HL-60/S4 (cell line): ENCODE data around the gene BNC2.

Experiments
- in situ Hi-C: fragments of 300-500 bp; cut with MboI; formaldehyde crosslinking; loops from 2 replicates; pipeline ENCODE4 v1.14.3; 2022; ENCODE audit warnings: low sequenced_read_pairs

The BNC2 gene

DNA sequence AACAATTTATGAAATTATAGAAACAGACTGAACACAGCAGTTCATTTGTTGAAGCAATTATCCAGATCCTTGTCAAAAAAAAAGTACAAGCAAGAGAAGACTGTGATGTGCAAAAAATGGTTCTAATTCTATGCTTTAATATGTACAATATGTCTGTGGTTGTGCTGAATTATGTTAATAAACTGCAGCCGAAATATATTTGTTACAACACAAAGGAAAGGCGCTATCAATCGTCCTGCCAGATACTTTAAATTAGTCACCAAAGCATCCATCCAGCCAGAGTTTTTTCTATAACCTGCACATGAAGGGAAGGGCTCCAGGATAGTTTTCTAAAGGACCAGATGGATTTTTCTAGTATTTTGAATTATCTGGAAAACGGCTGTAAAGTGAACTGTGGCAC is 259.5 kb downstream of the BNC2 start:
- in situ Hi-C loops = no loop called here

DNA sequence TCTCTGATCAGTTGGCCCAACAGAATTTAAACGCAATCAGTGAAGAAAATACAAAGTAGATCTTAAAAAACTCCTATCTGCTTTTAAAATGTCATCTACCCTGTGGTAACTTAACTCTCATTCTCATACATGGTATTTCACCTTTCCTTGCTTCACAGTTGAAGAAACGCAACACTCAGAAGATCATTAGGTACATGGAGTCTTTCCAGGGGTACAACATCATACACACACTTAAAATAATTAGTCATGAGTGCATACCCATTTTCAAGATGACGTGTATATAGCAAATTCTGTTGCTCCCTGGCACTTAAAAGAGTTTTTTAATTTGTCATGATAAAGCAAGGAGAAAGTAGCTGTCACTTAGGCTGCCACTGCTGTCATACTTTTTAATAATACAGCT is 259.9 kb downstream of the BNC2 start:
- in situ Hi-C loops = no loop called here

DNA sequence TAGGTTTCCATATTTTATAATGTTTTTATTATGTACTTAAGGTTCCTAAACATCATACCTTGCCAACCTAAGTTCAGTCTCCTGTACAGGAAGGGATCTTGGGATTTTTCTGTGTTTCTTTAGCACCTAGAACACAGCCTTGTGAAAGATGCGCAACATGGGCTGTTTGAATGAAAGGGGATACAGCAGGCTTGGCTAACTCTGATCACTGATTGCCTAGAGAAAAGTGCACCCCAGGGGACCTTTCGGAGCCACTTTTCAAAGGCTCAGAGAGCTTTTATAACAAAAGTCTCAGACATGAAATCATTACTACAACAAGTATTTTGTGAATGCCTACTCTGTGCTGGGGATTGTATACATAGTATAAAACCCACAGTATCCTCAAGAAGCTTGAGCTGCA is 261.6 kb downstream of the BNC2 start:
- in situ Hi-C loops = no loop called here

DNA sequence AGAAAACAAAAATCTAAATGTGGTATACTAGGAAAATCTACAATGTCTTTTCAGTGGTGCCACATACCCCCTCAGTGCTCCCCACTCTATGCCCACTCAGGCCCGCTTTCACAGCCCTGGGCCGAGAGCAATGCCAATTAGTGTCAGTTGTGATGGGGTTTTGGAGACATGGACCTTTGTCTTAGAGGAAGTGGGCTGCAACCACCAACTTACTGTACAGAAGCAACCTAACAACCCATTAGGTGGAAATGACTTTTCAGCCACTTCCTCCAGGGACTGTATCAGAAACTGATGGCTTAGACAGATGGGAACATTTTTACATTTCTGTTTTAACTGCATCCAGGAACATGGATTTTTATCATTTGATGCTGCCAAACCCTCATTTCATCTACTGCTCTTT is 268.0 kb downstream of the BNC2 start:
- in situ Hi-C loops = no loop called here

DNA sequence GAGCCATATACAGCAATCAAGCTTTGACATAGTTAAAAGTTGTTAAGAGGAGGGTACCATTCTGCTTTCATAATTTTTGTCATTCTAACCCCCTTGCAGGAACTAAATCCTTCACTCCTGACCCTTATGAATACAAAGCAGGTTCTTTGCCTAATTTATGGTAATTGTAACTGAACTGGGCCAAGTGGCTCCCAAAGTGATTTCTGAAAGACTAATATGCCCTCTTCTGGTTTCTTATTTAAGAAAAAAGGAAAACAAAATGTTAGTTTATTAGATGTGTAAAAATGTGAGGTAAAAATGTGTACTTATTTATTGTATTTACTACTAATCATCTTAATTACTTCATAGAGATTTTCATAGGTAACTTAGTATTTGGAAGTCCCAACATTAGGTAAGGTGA is 268.5 kb downstream of the BNC2 start:
- in situ Hi-C loops = no loop called here

DNA sequence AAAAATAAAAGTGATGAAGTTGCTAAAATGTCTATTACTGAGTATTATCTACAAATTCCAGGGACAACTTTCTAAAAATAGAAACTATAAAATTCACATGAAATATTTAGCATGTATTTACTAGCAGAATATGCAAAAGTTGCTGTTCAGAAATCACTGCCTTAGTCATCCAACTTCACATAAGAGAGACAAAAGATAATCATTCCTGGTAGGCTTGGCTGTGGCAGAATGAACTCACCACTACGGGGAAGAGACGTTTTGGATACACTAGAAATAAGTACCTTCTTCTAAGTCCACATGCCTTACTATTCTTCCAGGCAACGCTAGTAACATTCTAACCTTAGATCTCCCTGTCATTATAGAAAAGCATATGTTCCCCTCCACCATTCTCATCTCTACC is 272.2 kb downstream of the BNC2 start:
- in situ Hi-C loops = no loop called here

DNA sequence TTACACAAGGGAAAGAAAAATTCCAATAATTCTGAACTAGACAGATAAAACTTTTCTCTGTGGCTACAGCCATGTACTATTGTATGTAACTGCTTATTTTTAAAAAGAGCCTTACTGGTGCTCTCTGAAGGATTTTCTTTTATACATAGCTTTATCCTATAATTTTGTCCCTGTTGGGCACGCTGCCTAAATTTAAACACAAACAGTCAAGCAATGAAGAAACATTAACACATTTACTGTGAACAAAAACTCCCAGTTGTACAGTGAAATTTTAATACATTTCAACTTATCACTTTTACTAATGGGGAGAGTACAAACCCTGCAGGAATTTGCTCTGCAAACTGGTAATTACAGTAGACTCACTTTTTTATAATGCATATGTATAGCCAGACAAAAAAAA is 273.3 kb downstream of the BNC2 start:
- in situ Hi-C loops = no loop called here

DNA sequence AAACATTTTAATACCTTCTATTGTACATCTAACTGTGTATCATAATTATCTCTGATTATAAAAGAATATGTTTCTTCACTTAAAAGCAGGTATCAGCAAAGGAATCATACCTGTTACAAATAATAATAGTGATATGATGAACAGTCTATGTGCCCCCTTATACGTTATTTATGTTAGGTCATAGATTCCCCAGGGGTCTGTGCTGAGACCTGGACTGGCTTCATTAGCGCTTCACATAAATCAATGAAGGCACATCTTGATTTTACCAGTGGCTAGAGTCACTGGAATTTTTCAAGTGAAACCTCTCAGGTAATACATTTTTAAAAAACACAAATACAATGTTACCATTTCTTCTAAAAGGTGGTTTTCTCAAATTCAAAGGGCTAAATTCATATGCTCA is 275.2 kb downstream of the BNC2 start:
- in situ Hi-C loops = no loop called here

DNA sequence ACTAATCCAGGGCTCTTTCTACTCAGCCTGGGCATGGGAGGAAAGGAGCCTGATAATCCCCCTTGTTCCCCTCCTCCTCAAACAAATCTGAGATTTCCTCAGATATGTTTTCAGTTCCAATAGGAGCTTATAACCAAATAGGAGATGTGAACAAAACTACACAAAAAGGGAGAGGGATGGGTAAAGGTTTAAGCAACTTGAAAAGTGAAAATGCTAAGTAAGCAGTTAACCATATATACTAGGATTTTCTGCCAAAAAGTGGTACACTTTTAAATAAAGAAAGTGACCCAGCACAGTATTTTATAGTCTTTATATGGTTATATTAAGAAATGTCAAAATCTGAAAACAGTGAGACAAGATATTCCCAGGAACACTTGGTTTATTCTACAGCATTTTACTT is 275.7 kb downstream of the BNC2 start:
- in situ Hi-C loops = no loop called here

DNA sequence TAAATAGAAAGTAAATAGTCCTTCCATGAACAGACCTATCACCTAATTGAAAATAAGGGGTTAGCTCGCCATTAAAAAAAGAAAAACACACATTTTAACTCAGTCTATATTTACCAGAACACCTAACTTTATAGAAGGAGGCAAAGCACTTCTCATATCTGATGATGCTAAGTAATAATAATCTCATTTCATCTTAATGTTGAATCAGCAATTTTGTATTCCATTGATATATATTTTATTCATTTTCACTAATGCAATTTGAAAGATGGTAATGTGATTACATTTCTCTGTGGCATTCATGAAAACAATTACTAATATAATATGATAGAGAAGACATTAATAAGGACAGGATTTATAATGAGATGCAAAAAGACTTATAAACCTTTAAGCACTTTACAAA is 276.7 kb downstream of the BNC2 start:
- in situ Hi-C loops = no loop called here

DNA sequence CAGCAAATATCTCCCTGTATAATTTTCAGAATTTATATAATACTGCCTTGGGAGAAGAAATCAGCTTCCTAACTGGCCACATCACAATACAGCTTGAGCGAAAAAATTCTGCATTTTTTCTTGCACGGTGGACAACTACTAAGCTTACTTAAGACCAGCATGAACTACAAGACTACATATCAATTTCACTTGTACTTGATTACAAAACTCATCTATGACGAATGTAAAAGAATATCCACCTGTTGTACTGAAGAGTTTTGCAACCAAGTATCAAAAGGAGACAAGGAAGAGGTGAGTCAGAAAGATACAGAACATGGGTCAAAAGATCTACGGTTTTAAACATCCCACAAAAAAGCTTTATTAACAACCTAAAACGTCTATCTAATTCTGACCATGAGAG is 279.4 kb downstream of the BNC2 start:
- in situ Hi-C loops = no loop called here

DNA sequence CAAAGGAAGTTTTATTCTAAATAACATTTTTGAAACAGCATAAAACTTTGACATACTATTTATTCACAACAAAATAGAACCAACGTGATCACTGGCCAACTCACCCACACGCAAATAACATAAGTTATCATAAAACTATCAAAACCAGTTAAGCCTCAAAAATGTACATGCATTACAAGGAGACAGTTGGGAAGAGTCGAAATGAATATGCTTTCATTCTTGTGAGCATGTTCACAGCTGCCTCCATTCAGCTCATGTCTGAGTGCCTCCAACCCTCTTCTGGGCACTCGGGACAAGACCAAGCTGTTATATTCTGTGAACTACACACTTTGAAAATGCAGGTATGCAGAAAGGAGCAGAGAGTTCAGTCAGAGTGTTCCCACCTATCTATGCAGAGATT is 284.9 kb downstream of the BNC2 start:
- in situ Hi-C loops = no loop called here

DNA sequence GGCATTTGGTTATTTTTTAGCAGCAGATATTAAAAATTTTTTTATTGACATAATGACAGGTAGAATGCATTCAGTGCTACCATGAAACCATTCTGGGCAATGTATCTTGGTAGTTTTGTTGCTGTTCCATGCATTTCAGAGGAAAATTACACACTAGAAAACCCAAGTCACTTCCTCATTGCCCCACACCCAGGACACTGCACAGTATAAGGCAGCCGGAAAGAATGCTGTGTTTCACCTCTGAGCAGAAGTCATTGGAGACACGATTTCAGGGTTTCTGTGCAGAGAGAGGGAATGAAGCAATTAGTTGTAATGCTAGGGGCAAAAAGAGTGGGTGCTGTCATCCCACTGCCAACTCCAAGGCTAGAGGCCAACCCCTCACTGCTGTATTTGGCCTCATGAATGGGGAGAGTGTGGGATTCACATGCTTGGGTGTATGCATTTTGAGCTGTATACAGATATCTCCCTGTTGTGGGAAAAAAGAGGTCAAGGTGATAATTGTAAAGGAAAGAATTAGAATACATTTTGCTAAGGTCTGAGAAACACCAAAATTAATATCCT is 290.5 kb downstream of the BNC2 start:
- in situ Hi-C loops = no loop called here

DNA sequence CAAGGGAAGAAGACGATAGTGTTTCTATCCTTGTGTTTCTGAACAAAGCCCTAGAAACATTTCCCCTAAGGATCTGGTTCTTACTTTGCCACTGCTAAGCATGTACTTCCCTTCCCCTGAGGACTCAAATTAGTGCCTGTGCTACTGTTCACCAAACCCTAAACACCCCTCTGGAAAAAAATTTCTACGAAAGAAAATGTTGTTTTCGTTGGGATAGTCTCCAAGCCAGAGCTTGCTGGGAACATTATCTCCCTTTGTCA is 294.6 kb downstream of the BNC2 start:
- in situ Hi-C loops = no loop called here

DNA sequence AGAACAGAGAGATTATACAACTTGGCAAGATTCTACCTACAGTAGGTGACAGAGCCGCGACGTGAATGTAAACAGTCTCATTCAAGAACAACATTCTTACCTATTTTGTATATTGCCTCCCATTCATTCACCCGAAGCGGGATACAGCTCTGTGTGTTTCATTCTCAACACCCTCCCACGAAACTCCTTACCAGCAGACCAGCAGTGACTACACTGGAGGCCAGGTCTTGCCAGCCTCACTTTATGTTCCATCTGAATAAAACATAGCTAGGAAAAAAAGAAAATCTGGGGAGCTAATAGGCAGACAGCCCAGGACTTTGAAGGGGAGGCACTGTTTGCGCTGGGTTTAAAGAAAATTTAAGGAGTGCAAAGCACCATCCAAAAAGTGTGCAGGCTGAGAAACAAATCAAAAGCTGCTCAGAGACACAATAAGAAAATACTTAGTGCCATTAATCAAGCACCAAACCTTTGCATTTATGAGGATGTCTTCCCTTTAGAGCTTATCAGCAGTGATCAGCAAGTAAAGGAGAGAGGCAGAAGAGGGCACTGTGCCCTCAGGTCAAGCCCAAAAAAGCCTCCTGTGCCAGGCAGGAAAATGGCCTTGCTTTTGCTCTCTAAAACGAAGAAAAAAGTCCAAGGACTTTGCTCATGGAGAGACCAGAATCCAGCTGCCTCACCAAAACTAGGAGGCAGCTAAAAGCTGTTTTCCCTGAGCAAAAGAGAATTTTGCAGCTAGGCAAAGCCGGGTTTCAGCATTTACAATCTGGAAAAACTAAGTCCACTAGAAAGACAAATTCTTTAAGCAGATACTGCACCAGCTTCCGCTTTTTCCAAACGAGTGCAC is 295.1 kb downstream of the BNC2 start:
- in situ Hi-C loops = no loop called here

DNA sequence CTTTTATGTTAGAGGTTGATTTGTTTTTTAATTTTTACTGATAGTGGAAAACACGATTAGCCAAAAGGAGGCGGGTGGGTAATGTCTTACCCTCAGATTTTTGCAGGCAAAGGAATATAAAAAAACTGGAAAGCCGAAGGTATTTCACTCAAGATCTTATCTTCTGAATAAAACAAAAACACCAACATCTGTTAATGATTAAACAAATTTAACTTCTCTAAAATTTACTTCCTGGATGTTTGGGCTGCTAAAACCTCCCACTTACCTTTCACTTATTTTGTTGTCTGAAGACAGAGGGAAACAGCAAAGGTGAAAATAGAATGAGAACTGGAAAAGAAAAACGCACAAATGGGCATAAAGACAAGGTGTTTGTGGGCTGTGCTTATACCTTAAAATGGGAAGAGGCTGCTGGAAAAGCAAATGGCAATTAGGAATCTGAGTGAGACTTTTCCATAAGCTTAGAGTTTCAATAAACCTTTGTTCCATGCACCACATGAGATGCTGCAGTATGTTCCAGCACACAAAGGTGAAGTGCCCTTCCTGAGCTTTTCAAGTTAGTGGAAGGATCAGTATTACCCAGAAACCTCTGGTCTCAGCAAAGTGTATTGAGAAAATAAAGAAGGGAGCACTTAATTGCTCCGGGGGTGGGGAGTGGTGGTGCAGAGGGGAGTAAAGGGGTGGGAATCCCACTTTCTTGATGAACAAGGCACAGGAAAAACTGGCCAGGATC is 298.3 kb downstream of the BNC2 start:
- in situ Hi-C loops = no loop called here

DNA sequence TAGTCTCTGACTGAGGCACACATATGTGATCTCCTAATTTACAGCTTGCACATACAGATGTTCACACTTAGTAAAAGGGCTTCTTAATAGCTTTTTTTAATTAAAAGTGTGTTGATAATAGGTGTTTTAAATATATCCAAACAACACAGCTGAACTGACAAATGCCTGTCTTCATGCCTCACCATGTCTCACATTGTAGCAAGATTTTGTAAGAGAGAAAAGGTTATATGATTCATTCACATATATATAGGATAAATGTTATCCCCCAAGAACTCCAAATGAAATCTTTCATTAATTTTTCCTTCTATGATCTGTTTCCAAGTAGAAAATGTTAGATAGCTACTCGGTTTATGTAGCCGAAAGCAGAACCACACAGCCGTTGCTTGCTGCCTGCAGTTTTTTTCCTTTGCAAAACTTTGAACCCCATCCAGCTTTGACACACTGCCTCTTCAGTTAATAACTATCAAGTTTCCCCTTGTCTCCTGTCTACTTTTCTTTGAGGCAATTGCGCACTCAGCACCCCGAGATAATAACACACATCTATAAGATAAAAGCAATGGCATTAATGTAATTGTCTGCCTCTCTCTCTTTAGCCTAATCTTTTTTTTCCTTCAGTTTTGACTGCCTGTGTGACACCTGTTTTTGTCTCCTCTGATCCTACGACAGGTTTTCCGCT is 299.2 kb downstream of the BNC2 start:
- in situ Hi-C loops = no loop called here

DNA sequence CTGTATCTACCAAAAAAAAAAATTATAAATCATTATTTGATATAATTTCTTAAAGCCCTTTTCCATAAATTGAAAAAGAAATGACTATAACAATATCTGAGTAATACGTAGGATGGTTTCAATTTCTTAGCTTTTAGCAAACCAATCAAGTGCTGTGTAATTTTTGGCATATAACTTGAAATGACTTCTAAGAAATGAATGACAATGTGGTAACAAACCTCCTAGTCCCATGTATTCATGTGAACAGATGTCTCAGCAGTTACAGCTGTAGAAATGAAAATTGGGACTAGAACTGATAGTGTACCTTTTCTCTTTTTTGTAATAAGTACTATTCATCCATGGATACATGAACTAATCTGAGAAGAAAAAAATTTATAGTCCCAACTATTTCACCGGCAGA is 307.0 kb downstream of the BNC2 start:
- in situ Hi-C loops = no loop called here

DNA sequence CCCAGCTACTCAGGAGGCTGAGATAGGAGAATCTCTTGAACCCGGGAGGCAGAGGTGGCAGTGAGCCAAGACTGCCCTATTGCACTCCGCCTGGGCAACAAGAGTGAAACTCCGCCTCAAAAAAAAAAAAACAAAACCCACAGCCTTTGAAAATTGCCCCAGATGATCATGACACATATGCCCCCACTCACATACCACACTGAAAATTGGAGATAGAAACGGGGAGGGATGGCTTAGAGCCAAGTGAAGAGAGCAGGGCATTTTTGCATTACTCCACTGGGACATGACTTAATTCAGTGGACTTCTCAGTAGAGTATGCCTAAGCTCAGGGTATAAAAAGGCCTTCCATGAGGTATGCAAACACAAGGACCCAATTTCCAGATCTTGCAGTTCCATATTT is 309.3 kb downstream of the BNC2 start:
- in situ Hi-C loops = no loop called here

DNA sequence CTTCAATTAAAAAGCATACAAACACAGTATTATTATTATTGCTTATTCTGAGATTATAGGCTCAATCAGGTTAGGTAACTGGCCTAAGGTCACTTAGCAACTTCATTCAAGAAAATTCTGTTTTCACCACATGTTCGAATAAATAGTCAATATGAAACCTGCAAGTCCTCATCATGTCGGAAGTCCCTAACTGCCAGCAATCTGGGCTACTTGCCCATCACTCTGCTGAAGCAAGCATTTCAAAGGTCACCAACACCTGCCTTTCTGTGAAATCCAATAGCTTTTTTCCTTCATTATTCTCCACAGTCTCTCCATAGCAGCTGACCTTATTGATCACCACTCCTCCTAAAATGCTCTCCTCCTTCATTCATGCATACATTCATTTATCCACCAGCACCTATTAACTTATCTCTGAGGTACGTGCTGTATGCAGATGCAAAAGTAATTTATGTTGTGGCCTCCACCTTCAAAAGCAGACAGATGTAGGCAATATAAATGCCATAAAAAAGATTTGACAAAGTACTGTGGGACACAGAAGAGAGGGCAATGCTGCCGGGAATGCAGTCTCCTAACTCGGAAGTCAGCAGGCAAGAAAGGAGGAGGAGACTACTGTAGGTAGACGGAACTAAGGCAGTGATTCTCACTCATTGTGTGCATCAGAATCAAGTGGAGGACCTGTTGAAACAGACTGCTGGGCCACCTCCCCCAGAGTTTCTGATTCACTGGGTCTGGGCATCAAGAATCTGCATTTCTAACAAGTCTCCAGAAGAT is 310.9 kb downstream of the BNC2 start:
- in situ Hi-C loops = no loop called here

DNA sequence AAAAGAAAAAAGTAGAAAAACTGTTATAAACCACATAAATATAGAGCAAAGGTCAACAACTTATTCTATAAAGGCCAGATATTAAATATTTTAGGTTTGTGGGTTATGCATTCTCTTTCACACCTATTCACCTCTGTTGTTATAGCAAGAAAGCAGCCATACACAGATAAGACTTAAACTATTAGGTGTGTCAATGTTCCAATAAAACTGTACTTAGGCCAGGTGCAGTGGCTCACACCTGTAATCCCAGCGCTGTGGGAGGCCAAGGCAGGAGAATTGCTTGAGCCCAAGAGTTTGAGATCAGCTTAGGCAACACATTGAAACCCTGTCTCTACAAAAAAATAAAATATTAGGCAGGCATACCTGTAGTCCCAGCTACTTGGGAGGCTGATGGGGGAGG is 314.7 kb downstream of the BNC2 start:
- in situ Hi-C loops = no loop called here
